ENCODE results near the gene MALRD1. TPM values are rescaled to one million over a fixed set of nuclear protein-coding genes. Genes with fewer than 3 reads are reported as not detected.

Gene MALRD1
- total and polyA plus RNA-seq, 2 of the 8 experiments (the other 6 are each of a cell fraction or from before 2014, with no cell fraction given) = 0.32 to 0.35 TPM

GRCh38 chr10:19493917-19494316, 445.3 kb downstream of the MALRD1 start (continued):
- no peak for TF ChIP-seq CHD7 (IDR thresholded peaks at IDR 0.05; ENCODE audit: insufficient replicate concordance, low read length)
- TF ChIP-seq RXRA (IDR thresholded peaks at IDR 0.05; ENCODE audit: insufficient read depth, low read depth, low read length) = no peak
- no peak for TF ChIP-seq YY1 (IDR thresholded peaks at IDR 0.05; ENCODE audit: low read depth, low read length)
- no peak for TF ChIP-seq SAP30 (IDR thresholded peaks at IDR 0.05; ENCODE audit: insufficient read depth, insufficient replicate concordance, low read length)
- TF ChIP-seq POLR2A (IDR thresholded peaks at IDR 0.05; ENCODE audit: control extremely low read depth in 1 of 2, low read depth in 2 of 2, low read length in 2 of 2) = no peak
- no peak for TF ChIP-seq CREB1 (IDR thresholded peaks at IDR 0.05)
- no peak for TF ChIP-seq BRCA1 (IDR thresholded peaks at IDR 0.05; ENCODE audit: low read depth, low read length)
- TF ChIP-seq CBX8 (IDR thresholded peaks at IDR 0.05; ENCODE audit: borderline replicate concordance, low read depth, low read length) = no peak
